GM19372 (cell line): ENCODE results near the gene MAMDC4.
A peak's percentile ranks its signal among the peaks of the same experiment; 100 is the strongest.
"Not testable (repeated sequence)": the region's sequence is repeated elsewhere in the genome, so short reads cannot be mapped to it uniquely, and the experiment has no call there.

Experiments used
- ATAC-seq: cut with Tn5 transposase; IDR thresholded peaks from one replicate; pipeline ENCODE4 v1.9.1; 2021; ENCODE audit warnings: mild to moderate bottlenecking, low read depth, moderate library complexity; ENCODE audit not compliant: unreplicated experiment

The MAMDC4 gene

GRCh38 chr9:136860529-136860928, 8.4 kb downstream of the MAMDC4 start:
- no peak for ATAC-seq

- ATAC-seq: no peak
These were observed 9.1 kb downstream of the MAMDC4 start for GRCh38 chr9:136860933-136861873.

GRCh38 chr9:136861874-136862457, 9.8 kb downstream of the MAMDC4 start:
- no peak for ATAC-seq

- no peak for ATAC-seq
These were observed 10.9 kb downstream of the MAMDC4 start for GRCh38 chr9:136862849-136863622.

DNA sequence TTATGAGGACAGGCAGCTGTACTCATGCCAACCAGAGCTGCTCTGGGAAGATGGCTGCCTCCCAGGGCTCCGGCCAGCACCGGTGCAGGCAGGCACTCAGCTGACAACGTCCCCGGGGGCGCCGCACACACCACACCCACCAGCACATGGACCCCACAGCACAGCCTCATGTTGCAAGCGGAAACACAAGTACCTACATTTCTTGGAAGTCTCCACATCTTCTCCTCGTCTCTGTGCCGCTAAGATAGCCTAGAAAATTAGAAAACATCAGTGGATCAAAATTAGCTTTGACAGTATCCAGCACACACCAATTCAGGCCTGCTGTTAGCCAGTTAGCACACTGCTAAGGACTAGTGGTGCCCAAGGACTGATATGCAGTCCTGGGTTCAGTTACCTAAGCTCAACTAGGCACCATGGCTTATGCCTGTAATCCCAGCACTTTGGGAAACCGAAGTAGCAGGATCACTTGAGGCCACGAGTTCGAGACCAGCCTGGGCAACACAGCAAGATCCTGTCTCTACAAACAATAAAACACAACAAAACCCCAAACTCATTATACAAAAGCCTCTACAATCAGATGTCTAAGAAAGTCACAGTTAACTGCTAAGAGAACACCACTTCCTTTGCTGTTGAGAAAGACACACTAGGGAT, 11.6 kb downstream of the MAMDC4 start:
- no peak for ATAC-seq

- ATAC-seq: no peak
These were observed 13.1 kb downstream of the MAMDC4 start for GRCh38 chr9:136865041-136865767.

DNA sequence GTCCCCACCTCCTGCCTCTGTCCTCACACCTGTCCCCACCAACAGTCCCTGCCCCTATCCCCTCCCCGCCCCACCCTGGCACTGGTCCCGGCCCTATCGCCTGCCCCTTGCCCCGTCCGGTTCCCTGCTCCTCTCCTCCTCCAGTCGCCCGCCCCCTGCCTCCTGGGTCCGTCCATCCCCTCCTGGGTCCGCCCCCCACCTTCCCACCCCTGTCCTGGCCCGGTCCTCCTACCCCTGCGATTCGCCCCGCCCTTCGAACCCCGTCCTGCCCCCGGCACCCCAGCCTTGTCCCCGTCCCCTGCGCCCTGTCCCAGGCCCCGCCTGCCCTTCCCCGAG, 13.6 kb downstream of the MAMDC4 start:
- peak; percentile 15 for ATAC-seq

DNA sequence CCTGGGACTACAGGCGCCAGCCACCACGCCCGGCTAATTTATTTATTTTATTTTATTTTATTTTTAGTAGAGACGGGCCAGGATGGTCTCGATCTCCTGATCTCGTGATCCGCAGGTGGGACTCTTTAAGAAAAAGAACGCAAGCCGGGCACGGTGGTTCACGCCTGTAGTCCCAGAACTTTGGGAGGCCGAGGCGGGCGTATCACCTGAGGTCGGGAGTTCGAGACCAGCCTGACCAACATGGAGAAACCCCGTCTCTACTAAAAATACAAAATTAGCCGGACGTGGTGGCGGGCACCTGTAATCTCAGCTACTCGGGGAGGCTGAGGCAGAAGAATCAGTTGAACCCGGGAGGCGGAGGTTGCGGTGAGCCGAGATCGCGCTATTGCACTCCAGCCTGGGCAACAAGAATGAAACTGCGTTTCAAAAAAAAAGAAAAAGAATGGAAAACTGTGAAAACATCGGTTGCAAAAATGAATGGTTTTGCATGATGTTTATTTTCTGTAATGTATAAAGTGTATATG, 14.8 kb downstream of the MAMDC4 start:
- not testable (repeated sequence) for ATAC-seq

DNA sequence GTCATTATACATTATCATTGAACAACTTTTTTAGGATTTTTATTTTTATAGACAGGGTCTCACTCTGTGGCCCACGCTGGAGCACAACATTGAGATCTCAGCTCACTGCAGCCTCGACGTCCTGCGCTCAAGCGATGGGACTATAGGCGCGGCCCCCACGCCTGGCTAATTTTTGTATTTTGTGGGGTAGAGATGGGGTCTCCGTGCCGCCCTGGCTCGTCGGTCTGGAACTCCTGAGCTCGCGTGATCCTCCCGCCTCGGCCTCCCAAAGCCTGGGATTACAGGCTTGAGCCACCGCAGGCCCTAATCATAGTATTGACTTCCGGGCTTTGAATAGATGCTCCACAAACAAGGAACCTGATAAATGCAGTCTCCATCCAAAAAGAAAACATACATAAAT, 15.3 kb downstream of the MAMDC4 start:
- no peak for ATAC-seq

GRCh38 chr9:136867917-136868316, 15.8 kb downstream of the MAMDC4 start:
- ATAC-seq: no peak

DNA sequence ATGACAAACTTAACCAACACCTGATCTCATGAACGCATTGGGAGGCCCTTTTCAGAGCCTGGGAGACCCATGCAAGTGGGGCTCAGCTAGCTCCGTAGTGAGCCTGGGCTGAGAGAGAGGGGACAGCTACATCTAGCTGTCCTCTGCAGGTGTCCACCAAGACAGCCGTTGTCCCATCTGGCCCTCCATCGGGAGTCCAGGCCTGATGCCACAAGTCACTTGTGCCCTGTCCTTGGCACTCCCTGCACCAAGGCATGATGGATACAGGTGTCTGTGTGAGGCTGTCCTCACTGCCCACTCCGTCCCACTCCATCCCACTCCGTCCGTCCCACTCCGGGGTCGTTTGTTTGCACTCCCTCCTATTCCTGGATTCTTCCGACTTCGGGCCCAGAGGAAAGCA, 16.5 kb downstream of the MAMDC4 start:
- no peak for ATAC-seq

DNA sequence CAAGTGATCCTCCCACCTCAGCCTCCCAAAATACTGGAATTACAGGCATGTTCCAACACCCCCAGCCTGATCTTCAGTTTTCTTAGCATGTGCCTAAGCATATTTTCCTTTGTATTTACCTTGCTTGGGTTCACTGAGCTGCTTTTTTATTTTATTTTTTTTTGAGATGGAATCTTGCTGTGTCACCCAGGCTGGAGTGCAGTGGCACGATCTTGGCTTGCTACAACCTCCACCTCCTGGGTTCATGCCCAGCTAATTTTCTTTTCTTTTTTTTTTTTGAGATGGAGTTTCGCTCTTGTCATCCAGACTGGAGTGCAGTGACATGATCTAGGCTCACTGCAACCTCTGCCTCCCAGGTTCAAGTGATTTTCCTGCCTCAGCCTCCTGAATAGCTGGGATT, 17.5 kb downstream of the MAMDC4 start:
- ATAC-seq: not testable (repeated sequence)

DNA sequence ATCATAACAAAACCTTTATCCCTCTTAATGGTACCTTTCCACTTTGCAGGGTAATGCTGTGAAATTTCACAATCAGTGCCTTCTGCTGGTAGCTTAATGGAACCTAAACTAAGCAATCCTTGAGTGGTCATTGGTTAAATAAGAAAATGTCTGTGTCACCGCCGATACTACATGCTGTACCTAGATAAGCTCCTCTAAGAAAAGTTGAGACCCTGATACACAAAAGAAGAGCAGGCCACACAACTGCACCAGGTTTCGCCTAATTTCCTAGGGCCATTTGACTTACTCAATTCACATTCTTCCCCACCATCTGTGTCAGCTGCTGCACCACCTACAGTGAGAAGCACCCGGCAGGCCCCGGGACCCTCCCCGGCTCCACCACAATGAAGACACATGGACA, 23.0 kb downstream of the MAMDC4 start:
- ATAC-seq: no peak

GRCh38 chr9:136876476-136876875, 24.3 kb downstream of the MAMDC4 start:
- no peak for ATAC-seq

DNA sequence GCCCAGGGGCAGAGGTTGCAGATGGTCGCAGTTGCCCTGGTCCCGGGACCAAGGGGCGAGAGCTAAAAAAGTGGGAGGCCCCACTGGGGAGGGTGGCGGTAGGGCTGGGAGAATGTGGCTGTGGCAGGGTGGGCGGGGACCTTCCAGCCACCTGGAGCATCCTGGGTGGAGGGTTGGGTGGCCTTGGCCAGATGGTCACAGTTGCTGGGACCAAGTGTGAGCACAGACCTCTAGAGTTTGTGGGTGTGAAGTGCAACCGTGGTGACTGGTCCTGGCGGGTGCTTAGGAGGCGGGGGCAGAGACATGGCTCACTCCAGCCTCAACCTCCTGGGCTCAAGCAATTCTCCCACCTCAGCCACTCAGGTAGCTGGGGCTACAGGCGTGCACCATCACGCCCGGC, 28.5 kb downstream of the MAMDC4 start:
- no peak for ATAC-seq

DNA sequence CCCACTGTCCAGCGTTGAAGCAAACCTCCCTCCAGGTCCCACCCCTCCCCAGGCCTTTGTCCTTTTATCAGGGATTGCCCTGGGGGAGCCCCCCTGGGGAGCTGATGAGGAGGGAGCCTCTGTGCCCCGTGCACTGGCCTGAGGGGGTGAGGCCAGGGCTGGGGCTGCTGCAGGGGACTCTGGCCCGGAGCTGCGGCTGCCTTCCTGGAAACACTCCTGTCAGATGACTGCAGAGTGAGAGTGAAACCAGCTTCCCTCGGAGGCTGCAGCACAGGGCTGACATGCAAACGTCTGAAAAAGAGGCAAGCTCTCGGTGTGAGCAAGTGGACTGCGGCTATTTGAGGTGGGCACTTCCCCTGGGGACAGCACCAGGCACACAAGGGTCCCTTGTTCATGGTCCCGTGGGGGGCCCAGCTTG, 29.6 kb downstream of the MAMDC4 start:
- ATAC-seq: no peak

GRCh38 chr9:136882109-136882946, 30.2 kb downstream of the MAMDC4 start:
- no peak for ATAC-seq

DNA sequence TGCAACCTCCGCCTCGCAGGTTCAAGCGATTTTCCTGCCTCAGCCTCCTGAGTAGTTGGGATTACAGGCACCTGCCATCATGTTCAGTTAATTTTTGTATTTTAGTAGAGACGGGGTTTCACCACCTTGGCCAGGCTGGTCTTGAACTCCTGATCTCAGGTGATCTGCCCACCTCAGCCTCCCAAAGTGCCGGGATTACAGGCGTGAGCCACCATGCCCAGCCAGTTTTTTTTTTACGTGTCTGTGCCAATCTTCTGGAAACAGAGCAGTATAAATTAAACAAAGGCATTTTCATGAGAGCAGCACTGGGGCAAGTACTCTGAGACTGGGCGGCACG, 30.8 kb downstream of the MAMDC4 start:
- ATAC-seq: not testable (repeated sequence)

GRCh38 chr9:136883670-136884069, 31.5 kb downstream of the MAMDC4 start:
- not testable (repeated sequence) for ATAC-seq
